GM12878 (cell line): Measurements from ENCODE around the gene ARMC9. TPM values are rescaled to one million over a fixed set of nuclear protein-coding genes. Genes with fewer than 3 reads are reported as not detected.

Experiments used
- ATAC-seq: fragments of 200-7000 bp; cut with Tn5 transposase; 3 replicates; pipeline ENCODE4 v1.9.1; 2020; ENCODE audit warnings: mild to moderate bottlenecking, moderate library complexity
- BruUV-seq: library from RNA; stranded (reverse); fragments of 400-500 nt; replicated peaks from 2 replicates; lab custom pipeline; 2021; lab: Mats Ljungman, UMichigan
- CTCF ChIA-PET: fragments of 300-600 bp; sonication (Branson Sonifier 250); formaldehyde crosslinking; extraction: SDS; loops from one replicate; lab custom pipeline; 2021; ENCODE audit warnings: inconsistent platforms; lab: Yijun Ruan, JAX
- POLR2A ChIA-PET: fragments of 350-600 bp; formaldehyde crosslinking; extraction: SDS; loops from one replicate; lab custom pipeline; 2021; ENCODE audit warnings: inconsistent platforms; lab: Charles Lee
- RAD21 ChIA-PET: fragments of 300-600 bp; sonication (Branson Sonifier 250); formaldehyde crosslinking; loops from one replicate; lab custom pipeline; 2023; ENCODE audit warnings: antibody characterized with exemption; ENCODE audit not compliant: unreplicated experiment; lab: Charles Lee
- SMC1A ChIA-PET: fragments of 300-600 bp; sonication (Branson Sonifier 250); formaldehyde crosslinking; loops from one replicate; lab custom pipeline; 2023; ENCODE audit not compliant: unreplicated experiment, uncharacterized antibody; lab: Charles Lee
- DNase-seq: peaks from one replicate; pipeline ENCODE4 v3.0.0-alpha.2; 2011; ENCODE audit warnings: low read depth, low spot score
- FAIRE-seq: peaks from 3 replicates; lab custom pipeline; 2011; peaks lifted over from hg19 to GRCh38; lab: Jason Lieb, UNC
- H2AFZ ChIP-seq: 2 replicates; pipeline ENCODE4 v1.6.0; 2011; ENCODE audit warnings: low read depth, low read length, control low read depth; ENCODE audit not compliant: control insufficient read depth
- H3K27ac ChIP-seq: 2 replicates; pipeline ENCODE4 v1.5.1; 2011; ENCODE audit warnings: control low read depth; ENCODE audit not compliant: control insufficient read depth, insufficient read depth
- H3K27me3 ChIP-seq, 2 experiments: replicated peaks in 1 of 2; 2 replicates each; pipeline versions ENCODE4 v1.6.0 to v1.6.1; 2011; ENCODE audit warnings: low read length in 1 of 2; ENCODE audit not compliant: control insufficient read depth in 2 of 2, insufficient read depth in 2 of 2
- H3K36me3 ChIP-seq, 2 experiments: 2 replicates each; pipeline ENCODE4 v1.5.1; 2011; ENCODE audit warnings: low read length in 1 of 2; ENCODE audit not compliant: control insufficient read depth in 2 of 2, insufficient read depth in 2 of 2
- H3K4me1 ChIP-seq: 2 replicates; pipeline ENCODE4 v1.6.1; 2011; ENCODE audit warnings: mild to moderate bottlenecking, low read length, moderate library complexity, mixed read lengths; ENCODE audit not compliant: control insufficient read depth, insufficient read depth
- H3K4me2 ChIP-seq: 2 replicates; pipeline ENCODE4 v1.6.0; 2011; ENCODE audit warnings: control low read depth; ENCODE audit not compliant: control insufficient read depth, insufficient read depth
- H3K4me3 ChIP-seq: fragments of 200-600 bp; sonication (generic); 2 replicates; pipeline ENCODE4 v1.5.1; 2016
- H3K79me2 ChIP-seq: 2 replicates; pipeline ENCODE4 v1.6.0; 2011; ENCODE audit warnings: low read length; ENCODE audit not compliant: control insufficient read depth, insufficient read depth
- H3K9ac ChIP-seq: 2 replicates; pipeline ENCODE4 v1.8.0; 2011; ENCODE audit warnings: low read length, control low read depth, mixed read lengths; ENCODE audit not compliant: control insufficient read depth, insufficient read depth
- H3K9me3 ChIP-seq: replicated peaks from 3 replicates; pipeline ENCODE4 v1.5.1; 2011; ENCODE audit warnings: mild to moderate bottlenecking, low read length; ENCODE audit not compliant: control insufficient read depth, insufficient read depth
- H4K20me1 ChIP-seq: 2 replicates; pipeline ENCODE4 v1.6.0; 2011; ENCODE audit not compliant: control insufficient read depth, insufficient read depth
- MTA3 ChIP-seq: IDR thresholded peaks from 2 replicates; pipeline ENCODE4 v1.6.1; 2012; ENCODE audit warnings: low read length, inconsistent platforms, borderline replicate concordance
- NFYA ChIP-seq: IDR thresholded peaks from 2 replicates; pipeline ENCODE4 v1.6.1; 2011; ENCODE audit warnings: low read depth, mild to moderate bottlenecking, low read length, improper control_type of control experiment, borderline replicate concordance
- NFYB ChIP-seq: IDR thresholded peaks from 2 replicates; pipeline ENCODE4 v1.6.1; 2011; ENCODE audit warnings: low read depth, mild to moderate bottlenecking, low read length, improper control_type of control experiment, moderate library complexity; ENCODE audit not compliant: insufficient read depth
- POLR2AphosphoS5 ChIP-seq: IDR thresholded peaks from 2 replicates; pipeline ENCODE4 v1.6.1; 2011; ENCODE audit warnings: mild to moderate bottlenecking, low read length, inconsistent platforms
- SREBF2 ChIP-seq: IDR thresholded peaks from 2 replicates; pipeline ENCODE4 v1.6.1; 2012; ENCODE audit warnings: mild to moderate bottlenecking, low read length
- WRNIP1 ChIP-seq: IDR thresholded peaks from 2 replicates; pipeline ENCODE4 v1.6.1; 2011; ENCODE audit warnings: low read depth, low read length, improper control_type of control experiment, borderline replicate concordance
- ZBED1 ChIP-seq: IDR thresholded peaks from 2 replicates; pipeline ENCODE4 v1.6.1; 2016; ENCODE audit warnings: borderline replicate concordance
- ZNF207 ChIP-seq: fragments of 450-650 bp; IDR thresholded peaks from 2 replicates; pipeline ENCODE4 v1.6.1; 2014; ENCODE audit warnings: antibody characterized with exemption, mild to moderate bottlenecking, borderline replicate concordance
- WGBS: methylation state at CpG from one replicate; pipeline ENCODE4 v1.1.6; 2016; ENCODE audit warnings: low lambda C conversion rate; ENCODE audit not compliant: insufficient replicate concordance, insufficient coverage; ENCODE audit errors: missing lambda C conversion rate; 5-methylcytosine and 5-hydroxymethylcytosine counted together
- in situ Hi-C: fragments of 300-500 bp; cut with MboI; formaldehyde crosslinking; loops from 9 replicates; pipeline ENCODE4 v1.14.3; 2018; ENCODE audit warnings: mixed read lengths
- intact Hi-C: fragments of 100-400 bp; cut with micrococcal nuclease; formaldehyde crosslinking; loops from one replicate; pipeline ENCODE4 v1.14.2; 2022; ENCODE audit not compliant: unreplicated experiment
- polyA plus RNA-seq, 11 experiments: library from polyadenylated mRNA; depleted of rRNA in 4 of 11; unstranded in 6 of 11; stranded (reverse) in 5 of 11; fragments of >200 nt; fragmentation: Nextera tagmentation in 4 of 11; fragmentation: Illumina TruSeq in 1 of 11; extraction: Ambion mirVana in 4 of 11; extraction: Trizol in 1 of 11; gene quantifications; 1 replicate in 1 of 11; 2 replicates in 10 of 11; pipeline versions ENCODE4 v1.2.1 to v1.2.3, GENCODE V29; 2011 to 2016; ENCODE audit warnings: inconsistent platforms in 2 of 11, missing spikeins in 2 of 11, low read depth in 1 of 11
- total RNA-seq, 4 experiments: library from RNA; depleted of rRNA in 3 of 4; stranded (reverse); fragments of >200 nt in 3 of 4; fragmentation: Illumina TruSeq in 1 of 4; extraction: Trizol in 1 of 4; gene quantifications; 2 replicates each; pipeline versions ENCODE4 v1.2.1 to v1.2.3, GENCODE V29; 2013 to 2021
- TF ChIP-seq, protein P1 (sequence below): fragments of 450-650 bp; formaldehyde crosslinking; IDR thresholded peaks from 2 replicates; pipeline ENCODE4 v1.5.0; 2022; ENCODE audit warnings: mild to moderate bottlenecking, missing genetic modification characterization

The ARMC9 gene
- total and polyA plus RNA-seq, 10 of the 15 experiments (the other 5 are each of a cell fraction or from before 2014, with no cell fraction given), result 3.8 to 21.8 (median 10.4) TPM

- H3K4me3 ChIP-seq, result no peak overlapping the region
- H4K20me1 ChIP-seq, result no peaks in the 10 kb centered on the region
- H3K4me1 ChIP-seq, result no peaks in the 10 kb centered on the region
- no TSS peak for BruUV-seq
- H3K27ac ChIP-seq, result no peak overlapping the region
- no peaks in the 10 kb centered on the region for H3K9me3 ChIP-seq
- no peaks in the 10 kb centered on the region for H3K36me3 ChIP-seq
- no peak overlapping the region for H2AFZ ChIP-seq
- no peaks in the 10 kb centered on the region for H3K27me3 ChIP-seq
- no peak for DNase-seq
- TF ChIP-seq MTA3 (no peak), ZNF207 (no peak), WRNIP1 (no peak), NFYB (no peak), ZBED1 (no peak), POLR2AphosphoS5 (no peak), NFYA (no peak), SREBF2 (no peak)
- TF ChIP-seq, protein P1, sequence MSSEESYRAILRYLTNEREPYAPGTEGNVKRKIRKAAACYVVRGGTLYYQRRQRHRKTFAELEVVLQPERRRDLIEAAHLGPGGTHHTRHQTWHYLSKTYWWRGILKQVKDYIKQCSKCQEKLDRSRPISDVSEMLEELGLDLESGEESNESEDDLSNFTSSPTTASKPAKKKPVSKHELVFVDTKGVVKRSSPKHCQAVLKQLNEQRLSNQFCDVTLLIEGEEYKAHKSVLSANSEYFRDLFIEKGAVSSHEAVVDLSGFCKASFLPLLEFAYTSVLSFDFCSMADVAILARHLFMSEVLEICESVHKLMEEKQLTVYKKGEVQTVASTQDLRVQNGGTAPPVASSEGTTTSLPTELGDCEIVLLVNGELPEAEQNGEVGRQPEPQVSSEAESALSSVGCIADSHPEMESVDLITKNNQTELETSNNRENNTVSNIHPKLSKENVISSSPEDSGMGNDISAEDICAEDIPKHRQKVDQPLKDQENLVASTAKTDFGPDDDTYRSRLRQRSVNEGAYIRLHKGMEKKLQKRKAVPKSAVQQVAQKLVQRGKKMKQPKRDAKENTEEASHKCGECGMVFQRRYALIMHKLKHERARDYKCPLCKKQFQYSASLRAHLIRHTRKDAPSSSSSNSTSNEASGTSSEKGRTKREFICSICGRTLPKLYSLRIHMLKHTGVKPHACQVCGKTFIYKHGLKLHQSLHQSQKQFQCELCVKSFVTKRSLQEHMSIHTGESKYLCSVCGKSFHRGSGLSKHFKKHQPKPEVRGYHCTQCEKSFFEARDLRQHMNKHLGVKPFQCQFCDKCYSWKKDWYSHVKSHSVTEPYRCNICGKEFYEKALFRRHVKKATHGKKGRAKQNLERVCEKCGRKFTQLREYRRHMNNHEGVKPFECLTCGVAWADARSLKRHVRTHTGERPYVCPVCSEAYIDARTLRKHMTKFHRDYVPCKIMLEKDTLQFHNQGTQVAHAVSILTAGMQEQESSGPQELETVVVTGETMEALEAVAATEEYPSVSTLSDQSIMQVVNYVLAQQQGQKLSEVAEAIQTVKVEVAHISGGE (CRISPR knock-in tag), result no peak
- POLR2A ChIA-PET, result interaction anchor here (0.6 kb wide), 1 partner anchor 17 kb away, joined by 4 read pairs; no protein-coding TSS in a partner anchor
- SMC1A ChIA-PET, result no interaction called here
- FAIRE-seq, result no peak
- no peaks in the 10 kb centered on the region for H3K79me2 ChIP-seq
- CTCF ChIA-PET, result no interaction called here
- H3K9ac ChIP-seq, result no peak overlapping the region
- RAD21 ChIA-PET, result no interaction called here
- no peak overlapping the region for H3K4me2 ChIP-seq
- in situ Hi-C loops, result no loop called here
- WGBS, result 56% methylated on average over 14 of the region's 14 CpGs
- intact Hi-C loops, result no loop called here
- ATAC-seq, result no peak
These were observed 143.8 kb downstream of the ARMC9 start for GRCh38 chr2:231342061-231342711.
